Mammary epithelial cell (primary cell): ENCODE data around the gene IGSF1.

Experiments
- CTCF ChIP-seq, 2 donors: IDR thresholded peaks in 1 of 2; conservative IDR thresholded peaks in 1 of 2; 2 replicates each; pipeline ENCODE4 v1.5.1; 2011 to 2012; ENCODE audit warnings: inconsistent platforms in 2 of 2, low read length in 2 of 2, mild to moderate bottlenecking in 2 of 2, control low read depth in 1 of 2, low read depth in 1 of 2; ENCODE audit not compliant: insufficient read depth in 1 of 2; ENCODE audit errors: extremely low read depth in 1 of 2
- EZH2 ChIP-seq: IDR thresholded peaks from 2 replicates; pipeline ENCODE4 v1.6.1; 2012; ENCODE audit warnings: low read length, inconsistent platforms, borderline replicate concordance

GRCh38 chrX:131287560-131288179 lies 1.4 kb downstream of the IGSF1 start:
- TF ChIP-seq EZH2 (no peak), CTCF (conservative IDR thresholded peaks at IDR 0.05 in 1 of 2, IDR thresholded peaks at IDR 0.05 in 1 of 2; ENCODE audit: extremely low read depth in 1 of 2, insufficient read depth in 1 of 2, low read depth in 1 of 2, low read length in 2 of 2) (no peak)
